Small intestine (tissue), 7 donors: ENCODE measurements around the gene COX8A. TPM values are rescaled to one million over a fixed set of nuclear protein-coding genes. Genes with fewer than 3 reads are reported as not detected.

Experiments
- DNase-seq, 2 donors: peaks; one replicate each; pipeline versions ENCODE4 v3.0.0 to v3.0.0-alpha.2; 2013
- FAIRE-seq: peaks from 2 replicates; lab custom pipeline; 2012; peaks lifted over from hg19 to GRCh38; lab: Jason Lieb, UNC
- H3K27ac ChIP-seq, 3 donors: one replicate each; pipeline ENCODE4 v1.5.1; 2013; ENCODE audit warnings: low read length in 2 of 3, mild to moderate bottlenecking in 2 of 3, control low read depth in 1 of 3, inconsistent platforms in 1 of 3, low read depth in 1 of 3, moderate library complexity in 1 of 3
- H3K27me3 ChIP-seq, 3 donors: one replicate each; pipeline ENCODE4 v1.6.1; 2013; ENCODE audit warnings: low read length in 3 of 3, inconsistent platforms in 1 of 3; ENCODE audit not compliant: control insufficient read depth in 3 of 3, insufficient read depth in 3 of 3
- H3K36me3 ChIP-seq, 3 donors: one replicate each; pipeline ENCODE4 v1.6.1; 2013; ENCODE audit warnings: low read length in 3 of 3, inconsistent platforms in 1 of 3, low read depth in 1 of 3, mild to moderate bottlenecking in 1 of 3, moderate library complexity in 1 of 3; ENCODE audit not compliant: control insufficient read depth in 3 of 3, insufficient read depth in 2 of 3
- H3K4me1 ChIP-seq, 3 donors: one replicate each; pipeline ENCODE4 v1.6.1; 2013; ENCODE audit warnings: low read length in 2 of 3, inconsistent platforms in 1 of 3, low read depth in 1 of 3, mild to moderate bottlenecking in 1 of 3, moderate library complexity in 1 of 3; ENCODE audit not compliant: control insufficient read depth in 3 of 3, insufficient read depth in 2 of 3
- H3K4me3 ChIP-seq, 3 donors: one replicate each; pipeline ENCODE4 v1.5.1; 2013; ENCODE audit warnings: low read length in 3 of 3, control low read depth in 1 of 3, inconsistent platforms in 1 of 3, low read depth in 1 of 3, mild to moderate bottlenecking in 1 of 3, moderate library complexity in 1 of 3
- H3K9me3 ChIP-seq, 2 donors: one replicate each; pipeline ENCODE4 v1.6.1; 2013; ENCODE audit warnings: low read depth in 1 of 2, low read length in 1 of 2; ENCODE audit not compliant: control insufficient read depth in 2 of 2, insufficient read depth in 1 of 2
- WGBS, 3 donors: extraction: QIAGEN DNeasy Blood & Tissue Kit; methylation state at CpG; one replicate each; pipeline ENCODE4 v1.1.7; 2013; 5-methylcytosine and 5-hydroxymethylcytosine counted together
- polyA plus RNA-seq, 4 donors: library from polyadenylated mRNA; stranded (reverse) in 3 of 4; unstranded in 1 of 4; fragments of 200-250 nt in 3 of 4; fragments of 120-200 nt in 1 of 4; gene quantifications; one replicate each; pipeline versions ENCODE4 v1.2.1 to v1.2.3, GENCODE V29; 2013
- donor health status: healthy with polysubstance abuse.
- donor health status: control.
- donor health status: control.
- donor health status: Bipolar disorder and iron deficiency.
- donor health status: healthy.

Gene COX8A
- polyA plus RNA-seq, 4 donors, result 331 to 1,570 (median 1,390) TPM

DNA sequence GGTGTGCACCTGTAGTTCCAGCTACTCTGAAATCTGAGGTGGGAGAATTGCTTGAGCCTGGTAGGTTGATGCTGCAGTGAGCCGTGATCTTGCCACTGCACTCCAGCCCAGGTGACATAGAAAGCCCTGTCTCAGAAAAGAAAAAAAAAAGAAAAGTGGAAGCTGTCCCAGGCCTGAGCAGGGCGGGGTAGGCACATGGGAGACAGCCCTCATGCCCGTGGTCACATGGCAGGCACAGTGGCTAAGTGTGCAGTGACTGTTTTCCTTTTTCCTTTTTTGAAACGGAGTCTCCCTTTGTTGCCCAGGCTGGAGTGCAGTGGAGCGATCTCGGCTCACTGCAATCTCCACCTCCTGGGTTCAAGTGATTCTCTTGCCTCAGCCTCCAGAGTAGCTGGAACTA lies 19.6 kb downstream of the COX8A start:
- DNase-seq, result no peak
- WGBS, 3 donors, result 67 to 74% (median 71%) methylated on average over 6 of the region's 6 CpGs
- Histone ChIP-seq H3K27ac (no peak overlapping the region), H3K36me3 (peaks cover 6 to 94% (median 7%) of the 10 kb centered on the region in 3 donors), H3K4me3 (no peak overlapping the region), H3K9me3 (no peaks in the 10 kb centered on the region), H3K4me1 (no peaks in the 10 kb centered on the region), H3K27me3 (no peaks in the 10 kb centered on the region)
- no peak for FAIRE-seq

DNA sequence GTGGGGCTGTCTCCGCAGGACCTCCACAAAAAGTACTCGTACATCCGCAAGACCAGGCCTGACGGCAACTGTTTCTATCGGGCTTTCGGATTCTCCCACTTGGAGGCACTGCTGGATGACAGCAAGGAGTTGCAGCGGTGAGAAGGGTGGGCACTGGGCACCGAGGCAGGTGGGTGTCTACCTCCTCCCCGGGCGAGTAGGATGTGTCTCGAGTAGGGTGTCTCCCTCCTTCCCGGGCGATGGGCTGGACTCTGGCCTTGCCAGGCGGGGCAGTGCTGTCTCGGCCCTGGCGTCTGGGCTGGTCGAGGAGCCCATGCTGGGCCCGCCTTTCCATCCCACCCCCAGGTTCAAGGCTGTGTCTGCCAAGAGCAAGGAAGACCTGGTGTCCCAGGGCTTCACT lies 22.1 kb downstream of the COX8A start:
- 62 to 82% (median 64%) methylated on average over 15 to 18 of the region's 18 CpGs for WGBS, 3 donors
- FAIRE-seq, result no peak
- H3K9me3 ChIP-seq, result no peaks in the 10 kb centered on the region
- H3K4me3 ChIP-seq, result no peak overlapping the region
- H3K36me3 ChIP-seq, result peaks cover 6 to 72% (median 7%) of the 10 kb centered on the region in 3 donors
- peaks cover 0 to 10% (median 0%) of the 10 kb centered on the region in 3 donors for H3K27me3 ChIP-seq
- H3K27ac ChIP-seq, result no peak overlapping the region
- no peak for DNase-seq
- H3K4me1 ChIP-seq, result peaks cover 0 to 13% (median 6%) of the 10 kb centered on the region in 3 donors

DNA sequence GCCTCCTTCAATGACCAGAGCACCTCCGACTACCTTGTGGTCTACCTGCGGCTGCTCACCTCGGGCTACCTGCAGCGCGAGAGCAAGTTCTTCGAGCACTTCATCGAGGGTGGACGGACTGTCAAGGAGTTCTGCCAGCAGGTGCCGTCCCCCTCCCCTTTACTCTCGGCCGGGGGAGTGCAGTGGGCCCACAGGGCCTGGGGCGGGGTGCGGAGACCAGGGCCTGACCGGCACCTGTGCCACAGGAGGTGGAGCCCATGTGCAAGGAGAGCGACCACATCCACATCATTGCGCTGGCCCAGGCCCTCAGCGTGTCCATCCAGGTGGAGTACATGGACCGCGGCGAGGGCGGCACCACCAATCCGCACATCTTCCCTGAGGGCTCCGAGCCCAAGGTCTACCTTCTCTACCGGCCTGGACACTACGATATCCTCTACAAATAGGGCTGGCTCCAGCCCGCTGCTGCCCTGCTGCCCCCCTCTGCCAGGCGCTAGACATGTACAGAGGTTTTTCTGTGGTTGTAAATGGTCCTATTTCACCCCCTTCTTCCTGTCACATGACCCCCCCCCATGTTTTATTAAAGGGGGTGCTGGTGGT lies 22.8 kb downstream of the COX8A start:
- H3K36me3 ChIP-seq, result peaks cover 6 to 65% (median 7%) of the 10 kb centered on the region in 3 donors
- WGBS, 3 donors, result 93 to 94% (median 94%) methylated on average over 25 to 27 of the region's 27 CpGs

DNA sequence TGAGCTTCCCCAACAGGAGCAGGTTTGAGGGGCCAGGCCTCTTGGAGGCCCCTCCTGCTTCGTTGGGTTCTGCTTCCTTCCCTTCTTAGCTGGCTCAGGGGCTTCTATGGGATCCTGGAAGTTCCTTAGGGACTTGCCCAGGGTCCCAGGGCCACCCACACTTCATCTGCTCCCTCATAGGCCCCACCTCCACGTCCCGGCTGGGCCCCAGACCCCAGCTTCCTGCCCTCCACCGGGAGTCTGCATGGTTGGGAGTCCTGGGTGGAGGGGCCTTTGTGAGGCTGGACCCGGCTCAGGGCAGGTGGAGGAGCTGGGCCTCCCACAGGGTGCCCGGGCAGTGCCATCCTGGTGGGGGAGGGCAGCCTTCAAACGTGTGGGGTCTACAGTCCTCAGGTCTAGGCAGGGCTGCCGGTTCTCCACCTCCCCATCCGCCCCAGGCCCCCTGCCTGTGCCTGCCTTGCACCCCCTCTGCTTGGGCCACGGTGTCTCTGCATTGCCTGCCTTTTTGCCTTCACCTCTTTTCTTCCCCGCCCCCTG lies 23.4 kb downstream of the COX8A start:
- Histone ChIP-seq H3K4me3 (no peak overlapping the region), H3K27ac (no peak overlapping the region), H3K9me3 (no peaks in the 10 kb centered on the region), H3K4me1 (peaks cover 0 to 15% (median 6%) of the 10 kb centered on the region in 3 donors), H3K36me3 (peaks cover 6 to 62% (median 7%) of the 10 kb centered on the region in 3 donors), H3K27me3 (peaks cover 0 to 10% (median 0%) of the 10 kb centered on the region in 3 donors)
- WGBS, 3 donors, result 81 to 86% (median 82%) methylated on average over 9 to 11 of the region's 11 CpGs
- DNase-seq (no peak), FAIRE-seq (no peak)

More for the DNA sequence above, 22.8 kb downstream of the COX8A start:
- FAIRE-seq, result no peak
- Histone ChIP-seq H3K4me3 (no peak overlapping the region), H3K27ac (no peak overlapping the region), H3K4me1 (peaks cover 0 to 15% (median 6%) of the 10 kb centered on the region in 3 donors), H3K9me3 (no peaks in the 10 kb centered on the region), H3K27me3 (peaks cover 0 to 10% (median 0%) of the 10 kb centered on the region in 3 donors)
- no peak for DNase-seq

DNA sequence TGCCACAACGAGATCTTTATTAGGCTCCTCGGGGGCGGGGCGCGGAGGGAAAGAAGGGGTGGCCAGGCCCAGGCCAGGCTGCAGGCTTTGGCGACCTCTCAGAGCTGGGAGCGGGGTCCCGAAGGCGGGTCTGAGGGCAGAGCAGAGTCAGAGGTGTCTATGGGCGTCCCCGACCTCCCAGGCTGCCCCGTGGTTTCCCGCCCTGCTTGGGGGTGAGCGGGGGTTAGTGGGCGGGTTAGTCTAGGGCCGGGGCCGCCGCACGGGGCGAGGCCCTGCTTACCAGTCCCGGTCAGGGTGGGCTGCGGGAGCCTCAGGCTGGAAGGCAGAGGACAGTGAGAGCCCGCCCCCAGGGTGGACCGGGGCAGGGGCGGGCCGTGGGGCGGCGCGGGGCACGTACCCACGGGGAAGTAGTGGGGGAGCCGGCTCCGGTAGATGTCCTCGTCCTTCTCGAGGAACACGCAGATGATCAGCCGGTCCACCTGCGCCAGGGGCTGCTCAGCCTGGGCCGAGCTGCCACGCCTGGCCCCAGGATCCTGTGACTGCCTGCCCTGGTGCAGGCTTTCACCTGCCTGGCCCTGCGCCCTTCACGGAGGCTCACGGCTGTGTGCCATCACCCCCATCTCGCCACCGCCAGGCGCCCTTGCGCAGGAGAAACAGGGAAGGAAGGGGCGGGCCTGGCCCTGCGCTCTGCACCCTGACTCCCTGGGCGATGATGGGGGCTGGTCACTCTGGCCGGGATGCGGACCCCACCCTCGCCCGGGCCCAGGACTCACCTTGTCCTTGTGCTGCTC lies 24.3 kb downstream of the COX8A start:
- Histone ChIP-seq H3K27me3 (peaks cover 0 to 10% (median 0%) of the 10 kb centered on the region in 3 donors), H3K27ac (no peak overlapping the region), H3K9me3 (no peaks in the 10 kb centered on the region), H3K36me3 (peaks cover 6 to 54% (median 7%) of the 10 kb centered on the region in 3 donors), H3K4me1 (peaks cover 0 to 15% (median 6%) of the 10 kb centered on the region in 3 donors), H3K4me3 (peak overlapping the region in 1 of 3 donors; percentile 15)
- FAIRE-seq, result no peak
- WGBS, 3 donors, result 72 to 78% (median 75%) methylated on average over 46 to 54 of the region's 54 CpGs
- no peak for DNase-seq

DNA sequence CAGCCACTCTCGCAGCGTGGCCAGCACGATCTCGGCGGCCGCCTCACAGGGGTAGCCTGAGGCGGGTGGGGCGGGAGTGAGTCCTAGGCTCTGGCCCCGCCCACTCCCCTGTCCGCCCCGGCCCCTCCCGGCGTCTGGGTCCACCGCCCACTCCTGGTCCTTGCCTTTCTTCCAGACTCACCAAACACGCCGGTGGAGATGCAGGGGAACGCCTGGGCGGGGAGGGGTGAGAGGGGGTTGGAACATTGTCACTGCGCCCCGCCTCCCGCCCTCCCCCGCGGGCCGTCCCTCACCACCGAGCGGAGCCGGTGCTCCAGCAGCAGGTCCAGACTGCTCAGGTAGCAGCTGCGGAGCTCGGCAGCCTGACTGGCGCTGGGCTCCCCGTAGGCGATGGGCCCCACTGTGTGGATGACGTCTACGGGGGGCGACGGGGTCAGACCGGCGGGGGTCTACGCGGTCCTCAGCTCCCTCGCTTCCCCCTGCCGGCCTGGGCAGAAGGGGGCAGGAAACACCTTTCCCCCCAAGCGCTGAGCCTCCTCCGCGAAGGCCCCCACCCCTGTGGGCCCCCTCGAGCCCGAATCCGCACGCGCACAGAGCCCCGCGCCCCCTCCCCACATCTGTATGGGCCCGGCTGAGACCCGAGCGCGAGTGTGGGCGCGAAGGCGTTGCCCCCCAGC lies 25.1 kb downstream of the COX8A start:
- Histone ChIP-seq H3K27ac (no peak overlapping the region), H3K36me3 (peaks cover 6 to 46% (median 7%) of the 10 kb centered on the region in 3 donors), H3K4me3 (peak overlapping the region in 2 of 3 donors; percentile 12 to 15), H3K4me1 (peaks cover 0 to 15% (median 6%) of the 10 kb centered on the region in 3 donors), H3K27me3 (peaks cover 0 to 10% (median 0%) of the 10 kb centered on the region in 3 donors), H3K9me3 (no peaks in the 10 kb centered on the region)
- no peak for FAIRE-seq
- DNase-seq, result peak; percentile 48 to 69
- WGBS, 3 donors, result 8 to 18% (median 17%) methylated on average over 49 to 59 of the region's 59 CpGs

DNA sequence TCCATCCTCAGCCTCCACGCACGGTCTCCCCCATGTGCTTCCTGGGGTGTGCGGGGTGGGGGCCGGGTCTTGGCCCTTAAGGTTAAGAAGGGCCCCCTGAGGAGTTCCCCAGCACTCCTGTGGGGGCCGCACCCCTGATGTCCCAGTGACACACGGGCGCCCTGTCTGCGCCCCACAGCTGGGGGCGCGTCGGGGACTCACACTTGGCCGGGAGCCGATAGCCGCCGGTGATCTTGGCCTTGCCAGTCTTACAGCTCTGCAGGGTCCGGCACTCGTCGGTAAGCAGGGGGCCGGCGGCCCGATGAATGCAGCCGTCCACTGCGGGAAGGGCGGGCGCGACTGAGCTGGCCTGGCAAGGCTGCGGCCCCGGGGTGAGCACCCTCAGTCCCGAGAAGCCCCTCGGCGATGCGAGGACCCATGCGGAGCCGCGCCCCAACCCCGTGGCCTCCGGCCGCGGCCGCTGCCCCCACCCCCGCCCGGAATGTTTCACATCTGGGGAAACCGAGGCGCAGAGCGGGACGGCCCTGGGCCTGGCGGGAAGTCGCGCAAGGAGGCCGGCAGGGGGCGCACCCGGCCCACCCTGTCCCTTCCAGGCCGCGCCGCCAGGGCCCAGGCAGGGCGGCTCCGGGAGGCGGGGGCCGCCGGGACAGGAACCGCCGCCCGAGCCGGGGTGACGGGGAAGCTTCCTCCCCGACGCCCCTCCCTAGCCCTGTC lies 25.8 kb downstream of the COX8A start:
- Histone ChIP-seq H3K9me3 (no peaks in the 10 kb centered on the region), H3K4me3 (peak overlapping the region in 2 of 3 donors; percentile 12 to 15), H3K27me3 (peaks cover 0 to 10% (median 0%) of the 10 kb centered on the region in 3 donors), H3K36me3 (peaks cover 5 to 39% (median 6%) of the 10 kb centered on the region in 3 donors), H3K4me1 (peaks cover 0 to 15% (median 6%) of the 10 kb centered on the region in 3 donors), H3K27ac (no peak overlapping the region)
- WGBS, 3 donors, result 3 to 7% (median 6%) methylated on average over 51 to 67 of the region's 67 CpGs
- FAIRE-seq (no peak), DNase-seq (peak; percentile 65 to 82)
